ENCODE data around the gene RNF40.

The RNF40 gene

DNA sequence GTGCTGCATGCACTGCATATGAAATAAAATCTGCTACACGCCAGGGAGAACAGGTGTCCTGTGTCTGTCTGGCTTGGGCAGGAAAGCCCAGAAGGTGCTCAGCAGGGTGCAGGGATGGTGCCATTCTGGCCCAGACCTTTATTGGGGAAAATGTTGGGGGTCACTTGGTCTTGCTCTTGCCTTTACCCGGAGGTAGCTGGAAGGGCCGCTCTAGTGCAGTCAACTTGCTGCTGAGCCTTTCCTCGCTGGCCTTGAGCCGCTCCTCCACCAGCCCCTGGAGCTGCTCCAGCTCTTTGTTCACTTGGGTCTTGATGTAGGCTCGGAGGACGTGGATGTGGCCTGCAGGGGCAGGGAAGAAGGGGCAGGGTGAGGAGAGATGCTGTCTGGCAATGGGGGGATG lies 4.8 kb upstream of the RNF40 start:
- TF ChIP-seq, protein P1, sequence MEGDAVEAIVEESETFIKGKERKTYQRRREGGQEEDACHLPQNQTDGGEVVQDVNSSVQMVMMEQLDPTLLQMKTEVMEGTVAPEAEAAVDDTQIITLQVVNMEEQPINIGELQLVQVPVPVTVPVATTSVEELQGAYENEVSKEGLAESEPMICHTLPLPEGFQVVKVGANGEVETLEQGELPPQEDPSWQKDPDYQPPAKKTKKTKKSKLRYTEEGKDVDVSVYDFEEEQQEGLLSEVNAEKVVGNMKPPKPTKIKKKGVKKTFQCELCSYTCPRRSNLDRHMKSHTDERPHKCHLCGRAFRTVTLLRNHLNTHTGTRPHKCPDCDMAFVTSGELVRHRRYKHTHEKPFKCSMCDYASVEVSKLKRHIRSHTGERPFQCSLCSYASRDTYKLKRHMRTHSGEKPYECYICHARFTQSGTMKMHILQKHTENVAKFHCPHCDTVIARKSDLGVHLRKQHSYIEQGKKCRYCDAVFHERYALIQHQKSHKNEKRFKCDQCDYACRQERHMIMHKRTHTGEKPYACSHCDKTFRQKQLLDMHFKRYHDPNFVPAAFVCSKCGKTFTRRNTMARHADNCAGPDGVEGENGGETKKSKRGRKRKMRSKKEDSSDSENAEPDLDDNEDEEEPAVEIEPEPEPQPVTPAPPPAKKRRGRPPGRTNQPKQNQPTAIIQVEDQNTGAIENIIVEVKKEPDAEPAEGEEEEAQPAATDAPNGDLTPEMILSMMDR (IDR thresholded peaks at IDR 0.05; ENCODE audit: low read depth, low read length): no peak
- DNase-seq (ENCODE audit: extremely low read depth, low read depth): no peak

DNA sequence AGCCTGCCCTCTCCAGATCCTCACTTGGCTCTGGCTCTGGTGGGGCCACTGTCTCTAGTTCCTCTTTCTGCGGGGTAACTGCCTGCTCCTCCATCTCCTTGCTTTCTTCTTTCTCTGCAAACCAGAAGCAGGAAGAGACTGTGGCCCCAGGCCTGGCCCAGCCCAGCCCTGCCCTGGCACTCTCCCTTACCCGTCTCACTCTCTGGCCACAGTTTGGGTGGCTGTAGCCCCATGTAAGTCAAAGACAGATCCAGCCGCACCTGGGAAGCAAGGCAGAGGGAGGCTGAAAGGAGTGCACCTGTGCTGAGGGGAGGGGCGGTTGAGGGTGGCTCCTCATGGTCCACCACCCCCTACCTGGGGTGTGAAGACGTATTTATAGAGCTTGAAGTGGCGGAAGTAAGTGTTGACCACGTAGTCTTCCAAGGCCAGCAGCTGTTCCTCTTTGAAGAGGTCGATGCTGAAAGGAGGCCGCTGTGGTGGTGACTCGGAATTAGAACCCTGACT lies 3.1 kb upstream of the RNF40 start:
- TF ChIP-seq, protein P1 (IDR thresholded peaks at IDR 0.05; ENCODE audit: low read depth, low read length): no peak
- DNase-seq (ENCODE audit: extremely low read depth, low read depth): no peak

DNA sequence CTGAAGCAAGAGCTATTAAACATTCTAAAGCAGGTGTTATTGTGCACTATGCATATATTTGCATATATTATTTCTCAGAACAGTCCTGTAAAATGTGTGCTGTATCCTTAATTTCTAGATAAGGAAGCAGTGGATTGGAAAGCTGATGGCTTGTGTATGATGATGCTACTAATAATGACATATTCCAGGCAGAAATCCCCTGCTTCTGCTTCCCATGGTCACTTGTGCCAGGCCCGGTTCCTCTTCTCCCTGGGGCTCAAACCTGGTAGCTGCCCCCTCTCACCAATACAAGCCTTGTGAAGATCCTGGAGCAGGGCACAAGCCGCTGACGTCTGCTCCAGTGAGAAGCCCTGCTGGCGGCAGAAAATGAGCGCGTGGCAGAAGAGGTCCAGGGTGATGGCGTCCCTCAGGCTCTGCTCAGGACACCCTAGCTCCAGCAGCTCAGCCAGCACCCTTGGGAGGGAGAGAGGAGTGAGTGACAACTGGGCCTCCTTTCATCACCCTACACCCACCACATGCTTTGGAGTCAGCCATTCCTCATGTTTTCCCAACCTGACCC lies 2.0 kb upstream of the RNF40 start:
- TF ChIP-seq, protein P1 (IDR thresholded peaks at IDR 0.05; ENCODE audit: low read depth, low read length): no peak
- DNase-seq (ENCODE audit: extremely low read depth, low read depth): no peak

DNA sequence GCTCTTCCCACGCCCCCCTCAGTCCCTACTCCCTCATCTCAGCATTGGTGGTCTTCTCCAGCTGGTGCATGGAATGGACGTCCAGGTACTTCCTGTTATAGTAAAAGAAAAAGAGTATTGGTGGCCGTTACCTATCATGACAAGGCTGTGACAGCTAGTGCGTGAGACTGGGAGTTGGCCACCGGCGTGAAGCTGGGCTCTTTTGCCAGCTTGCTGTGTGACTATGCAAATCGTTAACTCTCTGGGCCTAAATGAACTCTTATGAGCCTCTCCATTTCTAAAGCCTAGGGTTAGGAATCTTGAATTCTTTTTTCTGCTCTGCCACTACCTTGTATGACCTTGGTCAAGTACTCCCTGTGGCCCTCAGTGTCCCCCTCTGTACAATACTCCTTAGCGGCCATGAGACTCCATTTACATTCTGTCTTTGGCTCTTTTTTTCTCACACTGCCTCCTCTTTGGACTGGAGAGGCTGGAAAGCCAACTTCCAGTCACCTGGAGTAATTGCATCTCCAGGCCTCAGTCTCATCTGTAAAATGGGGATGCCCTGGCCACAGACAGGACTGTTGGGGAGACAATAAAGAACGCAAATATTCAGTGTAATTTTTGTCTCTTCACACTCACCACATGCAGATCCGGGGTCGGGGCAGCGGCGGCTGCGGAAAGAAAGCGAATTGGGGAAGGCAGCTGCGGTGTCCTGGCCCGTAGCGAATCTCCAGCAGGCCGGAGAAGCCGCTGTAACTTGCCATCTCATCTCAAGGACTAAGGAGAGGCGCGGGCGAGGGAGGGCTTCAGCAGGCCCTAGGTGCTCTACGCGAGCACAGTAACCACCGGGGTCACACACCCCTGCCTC lies 1.3 kb upstream of the RNF40 start:
- TF ChIP-seq, protein P1 (IDR thresholded peaks at IDR 0.05; ENCODE audit: low read depth, low read length): no peak
- DNase-seq (ENCODE audit: extremely low read depth, low read depth): no peak

DNA sequence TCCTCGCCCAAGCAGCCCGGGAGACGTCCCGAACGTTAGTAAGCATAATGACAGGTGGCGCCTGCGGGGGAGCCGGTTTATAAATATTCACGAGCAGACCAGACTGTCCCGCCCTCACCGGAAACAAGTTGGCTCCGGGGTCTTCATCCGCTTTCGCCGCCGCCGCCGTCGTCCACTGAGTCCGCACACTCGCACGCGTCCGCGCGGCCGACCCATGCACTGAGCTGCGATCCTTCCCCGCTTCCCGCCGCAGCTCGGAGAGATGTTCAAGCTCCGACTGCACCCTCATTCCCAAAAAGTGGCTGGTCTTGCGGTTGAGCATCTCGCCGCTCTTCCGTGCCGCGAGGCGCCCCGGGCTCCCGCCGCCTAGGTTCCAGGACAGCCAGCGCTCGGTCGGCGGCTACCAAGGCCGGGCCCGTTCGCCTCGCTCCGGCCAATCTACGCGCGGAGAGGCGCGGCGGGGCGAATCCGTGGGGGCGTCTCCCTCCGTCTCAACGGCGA lies 645 bp upstream of the RNF40 start:
- no peak for DNase-seq (ENCODE audit: extremely low read depth, low read depth)
- TF ChIP-seq, protein P1 (IDR thresholded peaks at IDR 0.05; ENCODE audit: low read depth, low read length): no peak

DNA sequence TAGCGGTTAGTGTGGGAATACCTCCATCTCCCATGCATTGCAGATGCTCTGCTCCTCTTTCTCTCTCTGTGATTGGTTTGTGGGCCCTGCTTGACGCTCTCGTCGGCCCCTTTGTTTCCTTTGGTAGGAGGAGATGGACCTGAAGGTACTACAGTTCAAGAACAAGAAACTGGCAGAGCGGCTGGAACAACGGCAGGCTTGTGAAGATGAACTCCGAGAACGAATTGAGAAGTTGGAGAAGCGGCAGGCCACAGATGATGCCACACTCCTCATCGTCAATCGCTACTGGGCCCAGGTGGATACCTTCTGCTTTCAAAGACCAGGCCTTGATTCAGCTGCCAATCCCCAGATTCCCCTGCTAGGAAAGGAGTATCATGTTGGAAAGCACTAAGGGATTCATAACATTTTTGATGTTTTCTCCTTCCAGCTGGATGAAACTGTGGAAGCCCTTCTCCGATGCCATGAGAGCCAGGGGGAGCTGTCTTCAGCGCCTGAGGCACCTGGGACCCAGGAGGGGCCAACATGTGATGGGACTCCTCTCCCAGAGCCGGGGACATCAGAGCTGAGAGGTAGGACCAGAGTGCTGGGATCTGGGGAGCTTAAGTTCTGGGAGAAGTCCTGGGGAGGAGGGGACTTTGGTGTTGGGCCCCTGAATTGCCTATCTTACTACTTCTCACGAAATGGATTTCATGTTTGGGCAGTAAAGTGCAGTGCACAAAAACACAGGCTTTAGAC lies 1.0 kb downstream of the RNF40 start:
- TF ChIP-seq, protein P1 (IDR thresholded peaks at IDR 0.05; ENCODE audit: low read depth, low read length): no peak
- no peak for DNase-seq (ENCODE audit: extremely low read depth, low read depth)

Measured in AG09319 (cell line).